ENCODE measurements around the gene NSMF. TPM values are rescaled to one million over a fixed set of nuclear protein-coding genes. Genes with fewer than 3 reads are reported as not detected.

Gene NSMF
- total RNA-seq, 2 experiments from 2014 or later: 29.9 to 31.6 TPM

DNA sequence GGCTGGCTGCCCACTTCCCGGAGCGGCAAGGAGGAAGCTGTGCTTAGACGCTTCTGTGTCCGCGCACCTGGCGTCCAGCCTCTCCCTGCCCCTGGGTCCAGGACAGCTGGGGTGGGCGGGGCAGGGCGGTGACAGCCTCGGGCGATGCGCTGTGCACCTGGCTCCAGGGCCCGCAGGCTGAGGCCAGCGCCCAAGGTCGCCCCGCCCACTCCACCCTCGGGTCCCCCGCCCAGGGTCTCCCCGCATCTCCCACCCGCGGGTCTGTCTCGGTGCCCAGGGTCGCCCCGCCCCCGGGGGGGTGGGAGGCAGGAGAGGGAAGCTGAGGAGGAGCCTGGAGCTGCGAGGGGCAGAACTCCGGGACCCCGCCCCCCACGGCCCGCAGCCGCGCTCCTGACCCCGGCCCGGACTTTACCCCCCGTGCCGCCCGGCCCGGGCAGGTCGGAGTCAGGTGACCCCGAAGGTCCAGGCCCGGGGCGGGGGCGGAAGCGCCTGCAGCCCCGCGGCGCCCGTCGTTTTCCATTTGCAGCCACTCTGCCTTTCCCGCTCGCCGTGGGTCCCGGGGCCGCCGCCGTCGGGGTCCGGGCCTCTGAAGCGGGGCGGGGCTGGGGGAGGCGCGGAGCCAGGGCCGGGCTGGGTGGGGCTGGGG is 17.7 kb downstream of the NSMF start, which contains the start of gene ENTPD8:
Gene ENTPD8, minus strand, starts transcription at position 69 of the 646 bp plus-strand sequence. CDS start 3,072 bp downstream, outside the sequence.
- Mint-ChIP-seq H3K36me3 (peaks cover 1% of the 10 kb centered on the region), H3K4me1 (ENCODE audit: low read depth) (peaks cover 10% of the 10 kb centered on the region), H3K9me3 (no peaks in the 10 kb centered on the region), H3K4me3 (peak within 1 kb of the TSS; percentile 47), H3K27ac (no peak within 1 kb of the TSS), H3K27me3 (peaks cover 11% of the 10 kb centered on the region)
- POLR2A ChIA-PET: no interaction called here
- DNase-seq: no peak
- intact Hi-C loops (cut with micrococcal nuclease): no loop called here
- CTCF ChIA-PET: interaction anchor here (3.1 kb wide), 1 partner anchor 19 kb away, joined by 15 read pairs; the partner anchor contains the start of genes EXD3 and NOXA1

DNA sequence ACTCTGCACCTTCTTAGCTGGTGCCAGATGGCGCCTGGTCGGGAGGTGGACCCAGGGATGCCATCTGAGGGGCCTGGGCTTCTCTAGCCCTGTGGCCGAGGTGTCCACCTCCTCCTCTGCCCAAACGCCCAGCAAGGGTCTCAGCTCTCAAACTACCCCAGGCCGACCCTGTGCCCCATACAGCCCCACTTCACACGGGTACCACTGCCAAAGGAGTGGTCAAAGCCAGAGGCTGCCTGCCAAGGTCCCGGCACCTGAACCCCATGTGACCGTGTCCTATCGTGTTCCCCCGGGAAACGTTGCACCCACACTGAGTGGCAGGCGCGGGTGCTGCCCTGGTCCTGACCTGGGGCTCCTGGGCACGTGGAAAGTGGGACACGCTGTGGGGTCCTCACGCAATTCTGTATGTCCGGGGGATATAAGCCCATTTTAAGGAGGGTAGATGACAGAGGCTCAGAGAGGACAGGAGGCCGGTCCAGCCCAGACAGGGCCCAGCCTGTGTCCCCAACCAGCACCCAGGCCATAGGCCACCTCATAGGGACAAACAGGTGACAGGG is 19.9 kb downstream of the NSMF start:
- Mint-ChIP-seq H3K27ac (no peak overlapping the region), H3K27me3 (peaks cover 11% of the 10 kb centered on the region), H3K4me3 (no peak overlapping the region), H3K9me3 (no peaks in the 10 kb centered on the region), H3K4me1 (ENCODE audit: low read depth) (peaks cover 3% of the 10 kb centered on the region), H3K36me3 (peaks cover 1% of the 10 kb centered on the region)
- intact Hi-C loops (cut with micrococcal nuclease): no loop called here
- ChIA-PET POLR2A (interaction anchor here (0.6 kb wide), 1 partner anchor 11 kb away, joined by 3 read pairs; no protein-coding TSS in a partner anchor), CTCF (no interaction called here)
- no peak for DNase-seq

DNA sequence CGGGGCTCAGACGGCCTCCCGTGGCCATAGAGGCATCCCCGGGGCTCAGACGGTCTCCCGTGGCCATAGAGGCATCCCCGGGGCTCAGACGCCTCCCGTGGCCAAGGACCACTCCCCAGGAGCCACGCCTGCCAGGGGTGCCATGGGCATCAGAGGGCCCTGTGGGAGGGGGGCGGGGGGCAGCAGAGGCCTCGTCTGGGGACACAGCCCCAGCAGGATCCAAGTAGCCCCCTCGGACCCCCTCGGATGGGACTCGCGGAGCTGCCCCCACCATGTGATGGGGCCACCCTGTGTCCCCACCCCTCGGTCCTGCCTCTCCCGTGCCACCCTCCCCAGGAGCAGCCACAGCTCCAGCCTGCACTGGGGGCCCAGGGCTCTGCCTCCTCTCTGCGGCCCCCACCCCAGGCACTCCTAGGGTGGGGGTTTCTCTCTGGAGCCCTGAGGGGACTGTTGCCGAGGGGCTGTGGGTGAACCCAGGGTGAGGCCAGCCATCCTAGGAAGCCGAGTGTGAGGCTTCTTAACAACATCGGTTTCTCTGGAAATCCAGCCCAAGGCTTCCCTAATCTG is 20.5 kb downstream of the NSMF start:
- intact Hi-C loops (cut with micrococcal nuclease): no loop called here
- DNase-seq: no peak
- POLR2A ChIA-PET: no interaction called here
- H3K27ac Mint-ChIP-seq: no peak overlapping the region
- peaks cover 1% of the 10 kb centered on the region for H3K36me3 Mint-ChIP-seq
- CTCF ChIA-PET: no interaction called here
- peaks cover 3% of the 10 kb centered on the region for H3K4me1 Mint-ChIP-seq (ENCODE audit: low read depth)
- H3K27me3 Mint-ChIP-seq: peaks cover 11% of the 10 kb centered on the region
- H3K9me3 Mint-ChIP-seq: no peaks in the 10 kb centered on the region
- no peak overlapping the region for H3K4me3 Mint-ChIP-seq

DNA sequence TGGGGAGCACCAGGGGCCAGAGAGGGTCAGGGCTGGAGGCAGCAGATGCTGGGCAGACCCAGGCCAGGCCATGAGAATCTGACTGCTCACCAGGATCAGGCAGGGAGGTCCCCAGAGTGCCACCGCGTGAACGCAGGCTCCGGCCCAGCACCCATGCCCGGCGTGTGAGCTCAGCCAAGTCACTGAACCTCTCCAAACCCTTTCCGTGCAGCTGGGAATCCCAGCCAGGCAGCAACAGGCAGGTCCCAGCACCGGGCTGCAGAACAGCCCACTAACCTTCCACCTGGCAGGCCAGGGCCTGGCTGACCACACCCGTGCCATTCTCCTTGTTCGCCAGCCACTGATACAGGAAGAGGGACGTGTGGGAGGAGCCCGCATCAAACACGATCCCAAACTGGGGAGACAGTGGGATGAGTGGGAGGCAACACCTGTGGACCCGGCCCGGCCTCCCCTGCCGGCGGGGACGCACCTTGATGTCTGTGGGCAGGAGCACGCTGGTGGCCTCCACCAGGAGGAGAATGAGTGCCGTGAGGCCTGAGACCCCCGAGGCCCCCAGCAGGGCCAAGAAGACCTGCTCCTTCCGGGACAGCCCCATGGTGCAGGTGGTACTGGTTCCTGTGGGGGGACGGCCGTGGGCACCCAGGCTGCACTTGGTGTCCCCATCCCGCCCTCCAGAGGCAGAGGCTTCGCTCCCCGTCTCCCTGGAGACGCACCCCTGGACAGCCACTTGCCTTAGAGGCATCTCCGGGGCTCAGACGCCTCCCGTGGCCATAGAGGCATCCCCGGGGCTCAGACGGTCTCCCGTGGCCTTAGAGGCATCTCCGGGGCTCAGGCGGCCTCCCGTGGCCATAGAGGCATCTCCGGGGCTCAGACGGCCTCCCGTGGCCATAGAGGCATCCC is 21.2 kb downstream of the NSMF start:
- Mint-ChIP-seq H3K36me3 (peaks cover 1% of the 10 kb centered on the region), H3K4me3 (no peak overlapping the region), H3K9me3 (no peaks in the 10 kb centered on the region), H3K27ac (no peak overlapping the region), H3K4me1 (ENCODE audit: low read depth) (peaks cover 3% of the 10 kb centered on the region), H3K27me3 (peaks cover 11% of the 10 kb centered on the region)
- ChIA-PET CTCF (no interaction called here), POLR2A (no interaction called here)
- intact Hi-C loops (cut with micrococcal nuclease): no loop called here
- no peak for DNase-seq

DNA sequence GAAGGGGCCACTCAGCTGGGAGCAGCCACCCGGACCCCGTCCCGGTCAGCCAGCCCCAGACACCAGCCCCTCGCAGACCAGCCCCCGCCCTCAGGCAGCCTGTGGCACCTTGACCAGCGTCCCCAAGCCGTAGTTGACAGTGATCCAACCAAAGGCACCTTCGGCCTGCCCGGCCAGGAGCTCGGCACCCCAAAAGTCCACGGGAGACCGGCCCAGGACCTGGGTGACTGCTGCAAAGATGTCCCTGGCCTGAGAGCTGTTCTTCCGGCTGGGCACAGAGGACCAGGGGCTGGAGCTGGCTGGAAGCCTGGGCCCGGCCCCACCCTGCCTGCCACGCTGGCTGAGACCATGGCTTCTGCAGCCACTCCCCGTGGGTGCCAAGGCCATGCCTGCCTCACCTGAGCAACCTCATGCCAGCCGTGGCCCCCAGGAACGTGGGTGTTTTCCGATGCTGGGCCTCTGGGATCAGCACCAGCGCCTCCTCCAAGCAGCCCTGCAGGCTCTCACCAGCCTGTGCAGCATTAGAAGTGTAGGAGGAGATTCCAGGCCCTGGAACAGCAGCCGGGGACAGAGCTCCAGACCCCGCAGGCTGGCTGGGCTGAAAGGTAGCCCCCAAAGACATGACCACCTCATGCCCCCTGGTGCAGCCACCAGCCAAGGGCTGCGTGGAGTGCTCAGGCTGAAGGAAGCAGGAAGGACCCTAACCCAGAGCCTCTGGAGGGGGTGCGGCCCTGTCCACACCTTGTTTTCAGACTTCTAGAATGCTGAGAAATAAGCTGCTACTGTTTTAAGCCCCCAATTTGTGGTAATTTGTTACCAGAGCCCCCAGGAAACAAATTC is 22.2 kb downstream of the NSMF start:
- no peak for DNase-seq
- Mint-ChIP-seq H3K4me1 (ENCODE audit: low read depth) (peaks cover 2% of the 10 kb centered on the region), H3K27me3 (peaks cover 9% of the 10 kb centered on the region), H3K9me3 (no peaks in the 10 kb centered on the region), H3K36me3 (peaks cover 1% of the 10 kb centered on the region), H3K27ac (no peak overlapping the region), H3K4me3 (no peak overlapping the region)
- CTCF ChIA-PET: no interaction called here
- intact Hi-C loops (cut with micrococcal nuclease): no loop called here
- POLR2A ChIA-PET: no interaction called here

DNA sequence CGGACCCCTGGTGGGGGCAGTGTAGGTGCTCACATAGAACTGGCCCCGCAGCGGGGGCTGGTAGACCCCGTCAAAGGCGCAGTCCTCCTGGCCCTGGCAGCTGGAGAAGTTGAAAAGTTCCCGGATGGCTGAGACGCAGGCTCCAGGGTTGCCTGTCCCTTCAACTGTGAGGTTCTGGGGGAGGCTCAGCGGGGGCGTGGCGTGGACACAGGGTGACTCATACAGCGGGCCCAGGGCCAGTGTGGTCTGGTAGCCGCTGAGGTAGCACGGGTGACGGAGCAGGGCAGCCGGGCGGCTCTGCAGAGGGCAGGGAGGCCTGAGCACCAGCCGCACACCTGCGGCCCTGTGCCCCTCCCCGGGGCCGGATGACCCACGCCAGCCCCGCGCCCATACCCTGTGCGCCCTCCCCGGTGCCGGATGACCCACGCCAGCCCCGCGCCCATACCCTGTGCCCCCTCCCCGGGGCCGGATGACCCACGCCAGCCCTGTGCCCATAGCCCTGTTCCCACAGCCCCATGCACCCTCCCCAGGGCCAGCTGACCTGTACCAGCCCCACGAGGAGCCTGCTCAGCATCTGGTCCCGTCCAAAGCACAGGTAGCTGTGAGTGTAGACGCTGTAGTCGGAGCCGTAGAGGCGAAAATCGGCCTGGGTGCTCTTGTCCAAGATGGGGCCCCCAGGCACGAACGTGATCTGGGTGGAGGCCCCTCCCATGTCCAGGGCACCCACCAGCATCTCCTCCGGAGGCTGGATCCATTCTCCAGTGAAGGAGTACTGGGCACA is 23.0 kb downstream of the NSMF start:
- ChIA-PET POLR2A (no interaction called here), CTCF (no interaction called here)
- Mint-ChIP-seq H3K27me3 (peaks cover 7% of the 10 kb centered on the region), H3K27ac (no peak overlapping the region), H3K36me3 (no peaks in the 10 kb centered on the region), H3K9me3 (no peaks in the 10 kb centered on the region), H3K4me1 (ENCODE audit: low read depth) (no peaks in the 10 kb centered on the region), H3K4me3 (no peak overlapping the region)
- intact Hi-C loops (cut with micrococcal nuclease): no loop called here
- DNase-seq: no peak

DNA sequence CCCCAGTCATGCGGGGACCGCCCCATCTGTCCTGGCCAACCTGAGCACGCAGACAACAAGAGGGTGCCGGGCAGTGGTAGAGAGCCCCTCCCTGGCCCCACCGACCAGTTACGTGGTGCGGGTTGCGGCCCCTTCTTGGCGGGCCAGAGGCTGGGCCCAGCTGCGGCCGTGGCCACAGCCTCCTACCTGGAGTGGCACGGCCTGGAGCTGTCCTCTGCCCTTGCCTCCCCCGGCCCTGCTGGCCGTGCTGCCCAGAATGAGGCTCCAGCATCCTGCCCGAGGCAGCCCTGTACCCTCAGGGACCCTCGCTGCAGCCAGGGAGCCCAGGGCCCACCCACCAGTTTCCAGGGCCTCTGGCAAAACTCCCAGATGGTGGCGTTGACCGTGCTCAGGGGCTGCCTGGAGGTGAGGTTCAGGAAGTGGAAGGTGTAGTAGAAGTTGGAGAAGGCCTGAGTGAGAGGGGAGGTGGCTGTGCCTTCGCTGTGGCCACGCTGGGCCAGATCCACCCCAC is 23.7 kb downstream of the NSMF start:
- POLR2A ChIA-PET: no interaction called here
- Mint-ChIP-seq H3K27ac (no peak overlapping the region), H3K4me3 (no peak overlapping the region), H3K4me1 (ENCODE audit: low read depth) (no peaks in the 10 kb centered on the region), H3K9me3 (no peaks in the 10 kb centered on the region), H3K36me3 (no peaks in the 10 kb centered on the region), H3K27me3 (peaks cover 7% of the 10 kb centered on the region)
- DNase-seq: no peak
- intact Hi-C loops (cut with micrococcal nuclease): no loop called here
- CTCF ChIA-PET: no interaction called here

DNA sequence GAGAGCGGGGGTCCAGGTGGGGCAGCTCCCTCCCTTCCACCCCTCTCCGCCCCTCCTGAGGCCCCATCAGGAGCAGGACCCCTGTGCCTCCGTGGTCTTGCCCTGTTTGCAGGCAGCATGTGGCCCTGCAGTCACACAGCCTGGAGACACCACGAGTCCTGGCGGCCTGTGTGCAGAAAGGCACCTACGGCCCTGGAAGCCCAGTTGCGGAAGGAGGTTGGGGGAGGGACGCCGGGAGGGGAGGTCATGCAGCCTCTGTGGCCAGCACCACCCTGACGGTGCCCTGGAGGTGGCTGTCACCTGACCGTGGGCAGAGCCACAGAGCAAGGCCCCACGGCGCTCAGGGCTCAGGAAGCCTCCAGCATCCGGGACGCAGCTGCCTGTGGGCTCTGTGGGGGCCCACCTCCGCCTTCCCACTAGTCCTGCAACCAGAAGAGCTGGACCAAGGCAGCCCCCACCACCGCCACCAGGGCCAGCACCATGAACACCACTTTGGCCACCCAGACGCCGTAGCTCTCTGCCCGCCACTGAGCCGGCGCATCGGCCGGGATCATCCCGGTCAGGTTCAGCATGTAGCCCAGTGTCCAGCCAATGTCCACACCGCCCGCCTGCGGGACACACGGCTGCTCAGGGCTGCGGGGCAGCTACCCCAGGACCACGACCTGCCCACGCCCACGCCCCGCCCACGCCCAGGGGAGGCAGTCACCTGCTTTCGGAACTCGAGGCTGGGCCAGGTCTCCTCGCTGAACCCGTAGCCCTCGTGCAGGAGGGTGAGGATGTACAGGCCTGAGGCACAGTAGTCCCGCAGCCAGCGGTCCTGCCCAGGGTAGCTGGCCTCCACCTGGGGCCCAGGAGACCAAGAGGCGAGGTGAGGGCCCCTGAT is 24.4 kb downstream of the NSMF start:
- intact Hi-C loops (cut with micrococcal nuclease): no loop called here
- Mint-ChIP-seq H3K9me3 (no peaks in the 10 kb centered on the region), H3K4me3 (no peak overlapping the region), H3K27me3 (peaks cover 7% of the 10 kb centered on the region), H3K4me1 (ENCODE audit: low read depth) (no peaks in the 10 kb centered on the region), H3K27ac (no peak overlapping the region), H3K36me3 (no peaks in the 10 kb centered on the region)
- ChIA-PET POLR2A (interaction anchor here (0.6 kb wide), 1 partner anchor 11 kb away, joined by 3 read pairs; the partner anchor contains the start of genes EXD3 and NOXA1), CTCF (no interaction called here)
- no peak for DNase-seq

DNA sequence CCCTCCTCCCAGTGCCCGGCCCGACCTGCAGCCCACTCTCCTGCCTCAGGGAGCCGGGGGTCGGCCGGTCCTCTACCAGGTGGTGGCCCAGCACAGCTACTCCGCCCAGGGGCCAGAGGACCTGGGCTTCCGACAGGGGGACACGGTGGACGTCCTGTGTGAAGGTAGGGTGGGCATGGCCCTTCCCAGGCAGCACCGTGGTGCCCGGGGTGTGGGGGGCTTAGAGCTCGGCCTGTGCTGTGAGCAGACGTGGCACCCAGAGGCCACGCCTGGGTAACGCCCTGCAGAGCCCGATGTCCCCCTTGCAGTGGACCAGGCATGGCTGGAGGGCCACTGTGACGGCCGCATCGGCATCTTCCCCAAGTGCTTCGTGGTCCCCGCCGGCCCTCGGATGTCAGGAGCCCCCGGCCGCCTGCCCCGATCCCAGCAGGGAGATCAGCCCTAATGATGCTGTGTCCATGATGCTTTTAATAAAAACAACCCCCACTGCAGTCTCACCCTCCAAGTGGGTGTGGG is 25.2 kb downstream of the NSMF start:
- intact Hi-C loops (cut with micrococcal nuclease): no loop called here
- Mint-ChIP-seq H3K27ac (no peak overlapping the region), H3K9me3 (no peaks in the 10 kb centered on the region), H3K27me3 (peaks cover 3% of the 10 kb centered on the region), H3K4me3 (no peak overlapping the region), H3K36me3 (no peaks in the 10 kb centered on the region), H3K4me1 (ENCODE audit: low read depth) (no peaks in the 10 kb centered on the region)
- no peak for DNase-seq
- ChIA-PET POLR2A (no interaction called here), CTCF (interaction anchor here (1.5 kb wide), 1 partner anchor 11 kb away, joined by 5 read pairs; the partner anchor contains the start of genes EXD3 and NOXA1)

DNA sequence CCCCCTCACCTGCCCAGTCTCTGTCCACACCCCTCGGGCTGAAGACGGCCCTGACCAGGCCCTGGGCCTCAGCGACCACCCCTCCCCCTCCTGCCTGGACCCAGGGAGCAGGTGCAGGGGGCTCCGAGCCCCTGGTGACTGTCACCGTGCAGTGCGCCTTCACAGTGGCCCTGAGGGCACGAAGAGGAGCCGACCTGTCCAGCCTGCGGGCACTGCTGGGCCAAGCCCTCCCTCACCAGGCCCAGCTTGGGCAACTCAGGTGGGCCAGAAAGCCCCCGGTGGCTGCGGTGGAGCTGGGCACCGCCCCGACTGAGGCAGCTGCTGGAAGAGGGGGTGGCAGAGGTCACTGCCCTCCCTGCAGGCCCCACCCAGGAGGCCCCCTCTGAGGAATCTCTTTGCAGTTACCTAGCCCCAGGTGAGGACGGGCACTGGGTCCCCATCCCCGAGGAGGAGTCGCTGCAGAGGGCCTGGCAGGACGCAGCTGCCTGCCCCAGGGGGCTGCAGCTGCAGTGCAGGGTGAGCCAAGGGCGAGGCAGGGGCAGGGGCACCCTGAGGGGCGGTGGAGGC is 25.7 kb downstream of the NSMF start:
- Mint-ChIP-seq H3K27ac (no peak overlapping the region), H3K4me1 (ENCODE audit: low read depth) (no peaks in the 10 kb centered on the region), H3K36me3 (no peaks in the 10 kb centered on the region), H3K27me3 (peaks cover 3% of the 10 kb centered on the region), H3K4me3 (no peak overlapping the region), H3K9me3 (no peaks in the 10 kb centered on the region)
- DNase-seq: no peak
- intact Hi-C loops (cut with micrococcal nuclease): no loop called here
- ChIA-PET POLR2A (no interaction called here), CTCF (interaction anchor here (1.5 kb wide), 1 partner anchor 10 kb away, joined by 5 read pairs; the partner anchor contains the start of genes EXD3 and NOXA1)
